Rectal smooth muscle tissue (tissue), 1 donor: ENCODE results near the gene ZHX3.

Experiments used
- H3K27ac ChIP-seq: one replicate; pipeline ENCODE4 v1.7.0; 2013; ENCODE audit warnings: low read depth, low read length, inconsistent platforms
- H3K27me3 ChIP-seq: one replicate; pipeline ENCODE4 v1.7.0; 2013; ENCODE audit warnings: low read length; ENCODE audit not compliant: control insufficient read depth, insufficient read depth
- H3K36me3 ChIP-seq: one replicate; pipeline ENCODE4 v1.7.0; 2013; ENCODE audit warnings: low read length; ENCODE audit not compliant: control insufficient read depth, insufficient read depth
- H3K4me1 ChIP-seq: one replicate; pipeline ENCODE4 v1.7.0; 2013; ENCODE audit warnings: low read length; ENCODE audit not compliant: control insufficient read depth, insufficient read depth
- H3K4me3 ChIP-seq: one replicate; pipeline ENCODE4 v1.7.0; 2013; ENCODE audit warnings: low read length
- H3K9ac ChIP-seq: one replicate; pipeline ENCODE4 v1.7.0; 2013; ENCODE audit warnings: low read length

ZHX3 gene

GRCh38 chr20:41178904-41179432 lies 138.6 kb downstream of the ZHX3 start:
- Histone ChIP-seq H3K4me1 (peaks cover 13% of the 10 kb centered on the region), H3K27ac (no peak overlapping the region), H3K36me3 (peaks cover 6% of the 10 kb centered on the region), H3K9ac (no peak overlapping the region), H3K27me3 (no peaks in the 10 kb centered on the region), H3K4me3 (no peak overlapping the region)

GRCh38 chr20:41178495-41178894 lies 139.0 kb downstream of the ZHX3 start:
- Histone ChIP-seq H3K4me3 (no peak overlapping the region), H3K27me3 (no peaks in the 10 kb centered on the region), H3K36me3 (peaks cover 10% of the 10 kb centered on the region), H3K27ac (no peak overlapping the region), H3K9ac (no peak overlapping the region), H3K4me1 (peaks cover 13% of the 10 kb centered on the region)

GRCh38 chr20:41177636-41178035 lies 139.9 kb downstream of the ZHX3 start:
- Histone ChIP-seq H3K27me3 (no peaks in the 10 kb centered on the region), H3K27ac (peak overlapping the region; percentile 3), H3K36me3 (peaks cover 15% of the 10 kb centered on the region), H3K4me1 (peaks cover 13% of the 10 kb centered on the region), H3K4me3 (no peak overlapping the region), H3K9ac (no peak overlapping the region)

GRCh38 chr20:41176711-41177552 lies 140.6 kb downstream of the ZHX3 start:
- peaks cover 13% of the 10 kb centered on the region for H3K4me1 ChIP-seq
- H3K9ac ChIP-seq, result no peak overlapping the region
- H3K4me3 ChIP-seq, result no peak overlapping the region
- H3K27me3 ChIP-seq, result no peaks in the 10 kb centered on the region
- H3K36me3 ChIP-seq, result peaks cover 22% of the 10 kb centered on the region
- no peak overlapping the region for H3K27ac ChIP-seq

- Histone ChIP-seq H3K4me1 (peaks cover 13% of the 10 kb centered on the region), H3K4me3 (no peak overlapping the region), H3K36me3 (peaks cover 25% of the 10 kb centered on the region), H3K9ac (no peak overlapping the region), H3K27me3 (no peaks in the 10 kb centered on the region), H3K27ac (no peak overlapping the region)
These were observed 141.7 kb downstream of the ZHX3 start for GRCh38 chr20:41175727-41176330.

GRCh38 chr20:41175201-41175651 lies 142.3 kb downstream of the ZHX3 start:
- Histone ChIP-seq H3K27ac (peak overlapping the region; percentile 48), H3K4me3 (no peak overlapping the region), H3K36me3 (peaks cover 31% of the 10 kb centered on the region), H3K4me1 (peaks cover 13% of the 10 kb centered on the region), H3K9ac (no peak overlapping the region), H3K27me3 (no peaks in the 10 kb centered on the region)

GRCh38 chr20:41174782-41175181 lies 142.7 kb downstream of the ZHX3 start:
- Histone ChIP-seq H3K4me3 (no peak overlapping the region), H3K27me3 (no peaks in the 10 kb centered on the region), H3K27ac (peak overlapping the region; percentile 48), H3K9ac (no peak overlapping the region), H3K36me3 (peaks cover 31% of the 10 kb centered on the region), H3K4me1 (peaks cover 13% of the 10 kb centered on the region)

- Histone ChIP-seq H3K27ac (peak overlapping the region; percentile 48), H3K27me3 (no peaks in the 10 kb centered on the region), H3K9ac (no peak overlapping the region), H3K4me3 (no peak overlapping the region), H3K4me1 (peaks cover 13% of the 10 kb centered on the region), H3K36me3 (peaks cover 34% of the 10 kb centered on the region)
These were observed 143.2 kb downstream of the ZHX3 start for GRCh38 chr20:41174373-41174772.

GRCh38 chr20:41173791-41174341 lies 143.7 kb downstream of the ZHX3 start:
- no peak overlapping the region for H3K4me3 ChIP-seq
- H3K27me3 ChIP-seq, result no peaks in the 10 kb centered on the region
- H3K4me1 ChIP-seq, result peaks cover 13% of the 10 kb centered on the region
- no peak overlapping the region for H3K9ac ChIP-seq
- H3K27ac ChIP-seq, result no peak overlapping the region
- peaks cover 39% of the 10 kb centered on the region for H3K36me3 ChIP-seq

- Histone ChIP-seq H3K27ac (no peak overlapping the region), H3K36me3 (peaks cover 45% of the 10 kb centered on the region), H3K27me3 (no peaks in the 10 kb centered on the region), H3K4me3 (no peak overlapping the region), H3K9ac (no peak overlapping the region), H3K4me1 (peaks cover 11% of the 10 kb centered on the region)
These were observed 144.3 kb downstream of the ZHX3 start for GRCh38 chr20:41173161-41173721.

- no peak overlapping the region for H3K9ac ChIP-seq
- H3K36me3 ChIP-seq, result peaks cover 51% of the 10 kb centered on the region
- no peak overlapping the region for H3K4me3 ChIP-seq
- no peaks in the 10 kb centered on the region for H3K27me3 ChIP-seq
- peaks cover 7% of the 10 kb centered on the region for H3K4me1 ChIP-seq
- H3K27ac ChIP-seq, result peak overlapping the region; percentile 28
These were observed 145.0 kb downstream of the ZHX3 start for GRCh38 chr20:41172296-41173140.
